ENCODE measurements around the gene NFE2.

Gene NFE2

GRCh38 chr12:54304187-54304810 is 3.5 kb upstream of the NFE2 start:
- in situ Hi-C loops (cut with MboI; ENCODE audit: low sequenced_read_pairs, unreplicated experiment) = no loop called here
- DNase-seq (ENCODE audit: low spot score) = no peak
- TF ChIP-seq CTCF (IDR thresholded peaks at IDR 0.05; ENCODE audit: borderline replicate concordance, control extremely low read depth, extremely low read depth, insufficient read depth, missing control alignments) = no peak

GRCh38 chr12:54303640-54304039 is 2.8 kb upstream of the NFE2 start:
- in situ Hi-C loops (cut with MboI; ENCODE audit: low sequenced_read_pairs, unreplicated experiment) = no loop called here
- no peak for TF ChIP-seq CTCF (IDR thresholded peaks at IDR 0.05; ENCODE audit: borderline replicate concordance, control extremely low read depth, extremely low read depth, insufficient read depth, missing control alignments)
- no peak for DNase-seq (ENCODE audit: low spot score)

GRCh38 chr12:54301428-54302048 is 723 bp upstream of the NFE2 start:
- no peak for DNase-seq (ENCODE audit: low spot score)
- in situ Hi-C loops (cut with MboI; ENCODE audit: low sequenced_read_pairs, unreplicated experiment) = no loop called here
- TF ChIP-seq CTCF (IDR thresholded peaks at IDR 0.05; ENCODE audit: borderline replicate concordance, control extremely low read depth, extremely low read depth, insufficient read depth, missing control alignments) = no peak

GRCh38 chr12:54300225-54300731 is 537 bp downstream of the NFE2 start:
- in situ Hi-C loops (cut with MboI; ENCODE audit: low sequenced_read_pairs, unreplicated experiment) = no loop called here
- DNase-seq (ENCODE audit: low spot score) = no peak
- TF ChIP-seq CTCF (IDR thresholded peaks at IDR 0.05; ENCODE audit: borderline replicate concordance, control extremely low read depth, extremely low read depth, insufficient read depth, missing control alignments) = no peak

- in situ Hi-C loops (cut with MboI; ENCODE audit: low sequenced_read_pairs, unreplicated experiment) = loop anchor here (10.0 kb wide), 1 partner anchor 65 kb away; the partner anchor contains the start of gene GPR84
- no peak for TF ChIP-seq CTCF (IDR thresholded peaks at IDR 0.05; ENCODE audit: borderline replicate concordance, control extremely low read depth, extremely low read depth, insufficient read depth, missing control alignments)
- no peak for DNase-seq (ENCODE audit: low spot score)
Measured at GRCh38 chr12:54299515-54300224, 1.1 kb downstream of the NFE2 start.

GRCh38 chr12:54298904-54299303 is 1.9 kb downstream of the NFE2 start:
- in situ Hi-C loops (cut with MboI; ENCODE audit: low sequenced_read_pairs, unreplicated experiment) = loop anchor here (10.0 kb wide), 1 partner anchor 66 kb away; the partner anchor contains the start of gene GPR84
- no peak for DNase-seq (ENCODE audit: low spot score)

More at GRCh38 chr12:54298904-54299303, 1.9 kb downstream of the NFE2 start:
- no peak for TF ChIP-seq CTCF (IDR thresholded peaks at IDR 0.05; ENCODE audit: borderline replicate concordance, control extremely low read depth, extremely low read depth, insufficient read depth, missing control alignments)

Measured in GM13976 (cell line).